Measurements from ENCODE around the gene LASP1. TPM values are rescaled to one million over a fixed set of nuclear protein-coding genes. Genes with fewer than 3 reads are reported as not detected.

Gene LASP1
- total and polyA plus RNA-seq, 2 of the 4 experiments (the other 2 are of a cell fraction): 79.8 to 262 TPM

DNA sequence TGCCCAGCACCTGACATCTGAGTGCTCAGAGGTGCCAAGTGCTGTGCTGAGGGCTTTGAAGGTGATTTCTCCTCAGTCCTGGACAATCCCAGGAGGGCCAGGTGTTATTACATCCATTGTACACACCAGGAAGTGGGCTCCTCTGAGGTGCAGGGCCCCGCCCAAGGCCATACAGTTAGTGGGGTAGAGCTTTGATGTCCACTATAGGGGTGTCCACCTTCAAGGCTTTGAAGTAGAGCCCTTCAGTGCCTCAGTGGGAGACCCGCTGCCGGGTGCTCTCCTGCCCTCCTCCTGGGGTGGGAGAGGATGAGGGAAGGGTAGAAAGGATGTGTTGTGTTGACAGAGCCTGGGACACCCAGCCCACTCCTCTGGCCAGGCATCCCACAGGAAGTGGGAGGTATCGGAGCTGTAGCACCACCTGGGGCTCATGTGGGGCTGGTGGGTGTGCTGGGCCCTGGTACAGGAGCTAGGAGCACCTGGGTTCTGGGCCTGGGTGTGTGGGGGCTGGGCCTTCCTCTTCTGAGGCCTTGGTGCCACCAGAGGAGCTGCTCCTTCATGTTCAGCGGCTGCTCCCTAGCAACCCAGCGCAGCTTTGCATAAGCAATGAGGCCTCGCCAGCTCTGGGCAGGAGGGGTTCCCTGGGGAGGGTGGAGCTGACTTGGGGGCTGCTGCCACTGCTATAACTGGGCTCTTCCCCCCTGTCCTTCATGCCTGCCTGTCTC lies 7.4 kb downstream of the LASP1 start:
- dilution Hi-C loops (cut with HindIII; ENCODE audit: low sequenced_read_pairs, unreplicated experiment): no loop called here
- H3K79me1 ChIP-seq (ENCODE audit: low read depth in 1 of 2, low read length in 2 of 2): peaks cover 0 to 83% of the 10 kb centered on the region in 2 experiments; a peak in 2 of 4 replicates
- H3K36me3 ChIP-seq (ENCODE audit: control insufficient read depth, insufficient read depth, low read length): peaks cover 64% of the 10 kb centered on the region
- H4K5ac ChIP-seq (ENCODE audit: low read depth, low read length): no peak overlapping the region
- H3K4me3 ChIP-seq (ENCODE audit: insufficient read depth, low read depth, low read length): no peak overlapping the region
- ATAC-seq (ENCODE audit: low read depth) (no peak), DNase-seq (no peak)
- H2AFZ ChIP-seq (replicated peaks; ENCODE audit: low read length, poor library complexity): no peak overlapping the region
- no peak overlapping the region for H3K4me2 ChIP-seq (ENCODE audit: low read depth, low read length)
- peak overlapping the region; percentile 44; the same call in 1 of the 2 replicates for H3K23ac ChIP-seq (ENCODE audit: low read depth, low read length)
- H3K9me1 ChIP-seq (ENCODE audit: insufficient read depth, low read length): peaks cover 49% of the 10 kb centered on the region
- H4K8ac ChIP-seq (ENCODE audit: low read depth in 2 of 2, low read length in 2 of 2): no peak overlapping the region
- H3K9ac ChIP-seq (ENCODE audit: low read depth, low read length): no peak overlapping the region
- CTCF ChIA-PET: interaction anchor here (0.6 to 0.9 kb wide), 2 partner anchors 106 to 276 kb away, joined by 3 to 4 read pairs; no protein-coding TSS in a partner anchor
- peaks cover 100% of the 10 kb centered on the region for H4K20me1 ChIP-seq (ENCODE audit: insufficient read depth, low read length)
- H2BK120ac ChIP-seq (ENCODE audit: low read depth, low read length): no peak overlapping the region
- no peak overlapping the region for H3K14ac ChIP-seq (replicated peaks; ENCODE audit: low read depth, low read length)
- in situ Hi-C loops (cut with MboI; ENCODE audit: low sequenced_read_pairs): no loop called here
- no CpG with 5 or more reads among the region's 7 CpGs for WGBS, 2 experiments (ENCODE audit: extremely low coverage in 2 of 2, insufficient read length in 1 of 2)
- H2BK5ac ChIP-seq (ENCODE audit: low read depth, low read length, poor library complexity, severe bottlenecking): peak overlapping the region; percentile 35
- H3K27me3 ChIP-seq (ENCODE audit: control insufficient read depth, insufficient read depth, low read length): no peaks in the 10 kb centered on the region
- TF ChIP-seq, protein P1, sequence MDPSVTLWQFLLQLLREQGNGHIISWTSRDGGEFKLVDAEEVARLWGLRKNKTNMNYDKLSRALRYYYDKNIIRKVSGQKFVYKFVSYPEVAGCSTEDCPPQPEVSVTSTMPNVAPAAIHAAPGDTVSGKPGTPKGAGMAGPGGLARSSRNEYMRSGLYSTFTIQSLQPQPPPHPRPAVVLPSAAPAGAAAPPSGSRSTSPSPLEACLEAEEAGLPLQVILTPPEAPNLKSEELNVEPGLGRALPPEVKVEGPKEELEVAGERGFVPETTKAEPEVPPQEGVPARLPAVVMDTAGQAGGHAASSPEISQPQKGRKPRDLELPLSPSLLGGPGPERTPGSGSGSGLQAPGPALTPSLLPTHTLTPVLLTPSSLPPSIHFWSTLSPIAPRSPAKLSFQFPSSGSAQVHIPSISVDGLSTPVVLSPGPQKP (IDR thresholded peaks at IDR 0.05; ENCODE audit: borderline replicate concordance, low read depth, low read length): no peak
- TF ChIP-seq NFE2L2 (IDR thresholded peaks at IDR 0.05; ENCODE audit: low read depth, low read length): no peak
- no peak for TF ChIP-seq POLR2A (IDR thresholded peaks at IDR 0.05; ENCODE audit: low read depth, low read length)
- TF ChIP-seq RFX5 (IDR thresholded peaks at IDR 0.05; ENCODE audit: low read depth, low read length): no peak
- TF ChIP-seq RAD21 (IDR thresholded peaks at IDR 0.05; ENCODE audit: low read length): no peak
- TF ChIP-seq, protein P2, sequence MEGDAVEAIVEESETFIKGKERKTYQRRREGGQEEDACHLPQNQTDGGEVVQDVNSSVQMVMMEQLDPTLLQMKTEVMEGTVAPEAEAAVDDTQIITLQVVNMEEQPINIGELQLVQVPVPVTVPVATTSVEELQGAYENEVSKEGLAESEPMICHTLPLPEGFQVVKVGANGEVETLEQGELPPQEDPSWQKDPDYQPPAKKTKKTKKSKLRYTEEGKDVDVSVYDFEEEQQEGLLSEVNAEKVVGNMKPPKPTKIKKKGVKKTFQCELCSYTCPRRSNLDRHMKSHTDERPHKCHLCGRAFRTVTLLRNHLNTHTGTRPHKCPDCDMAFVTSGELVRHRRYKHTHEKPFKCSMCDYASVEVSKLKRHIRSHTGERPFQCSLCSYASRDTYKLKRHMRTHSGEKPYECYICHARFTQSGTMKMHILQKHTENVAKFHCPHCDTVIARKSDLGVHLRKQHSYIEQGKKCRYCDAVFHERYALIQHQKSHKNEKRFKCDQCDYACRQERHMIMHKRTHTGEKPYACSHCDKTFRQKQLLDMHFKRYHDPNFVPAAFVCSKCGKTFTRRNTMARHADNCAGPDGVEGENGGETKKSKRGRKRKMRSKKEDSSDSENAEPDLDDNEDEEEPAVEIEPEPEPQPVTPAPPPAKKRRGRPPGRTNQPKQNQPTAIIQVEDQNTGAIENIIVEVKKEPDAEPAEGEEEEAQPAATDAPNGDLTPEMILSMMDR (conservative IDR thresholded peaks at IDR 0.05; ENCODE audit: low read depth, low read length): no peak
- no peak for TF ChIP-seq FOS (IDR thresholded peaks at IDR 0.05; ENCODE audit: low read depth, low read length)
- no peak for TF ChIP-seq MXI1 (IDR thresholded peaks at IDR 0.05; ENCODE audit: borderline replicate concordance, low read depth, low read length)
- TF ChIP-seq MAFK (IDR thresholded peaks at IDR 0.05; ENCODE audit: low read depth, low read length): no peak
- H2AK5ac ChIP-seq (ENCODE audit: low read depth, low read length): no peak overlapping the region; the same call in 1 of the 2 replicates
- H3K4ac ChIP-seq (ENCODE audit: low read depth, low read length): no peak overlapping the region; the same call in 1 of the 2 replicates
- no peaks in the 10 kb centered on the region for H3K9me3 ChIP-seq (ENCODE audit: control insufficient read depth, insufficient read depth, low read length)
- no peak overlapping the region for H4K91ac ChIP-seq (ENCODE audit: insufficient read depth, low read depth, low read length)
- no peak overlapping the region for H2BK20ac ChIP-seq (ENCODE audit: low read depth, low read length)
- H3K4me1 ChIP-seq (ENCODE audit: control insufficient read depth, insufficient read depth, low read length): peaks cover 66% of the 10 kb centered on the region
- H2BK15ac ChIP-seq (ENCODE audit: low read depth, low read length): no peak overlapping the region
- no peak overlapping the region for H3K18ac ChIP-seq (ENCODE audit: low read depth, low read length)
- POLR2A ChIA-PET (ENCODE audit: unreplicated experiment): interaction anchor here (0.7 to 0.9 kb wide), 2 partner anchors 8 to 16 kb away, joined by 3 to 4 read pairs; no protein-coding TSS in a partner anchor
- H3K56ac ChIP-seq (ENCODE audit: extremely low read depth, insufficient read depth, low read length): no peak overlapping the region
- no TSS peak for BruUV-seq (replicated peaks)
- peak overlapping the region; percentile 19 for H2AK9ac ChIP-seq (replicated peaks; ENCODE audit: low read depth, low read length, poor library complexity)
- intact Hi-C loops (cut with micrococcal nuclease): no loop called here
- peak overlapping the region; percentile 25 for H3K27ac ChIP-seq (ENCODE audit: insufficient read depth, low read length)

All from IMR-90 (cell line).